GM18873 (cell line): ENCODE data around the gene ZNF488.
"Not testable (repeated sequence)": the region's sequence is repeated elsewhere in the genome, so short reads cannot be mapped to it uniquely, and the experiment has no call there.

Experiments used
- ATAC-seq: cut with Tn5 transposase; IDR thresholded peaks from one replicate; pipeline ENCODE4 v1.9.1; 2021; ENCODE audit warnings: mild to moderate bottlenecking, moderate library complexity, moderate number of reproducible peaks; ENCODE audit not compliant: unreplicated experiment, low FRiP score

Gene ZNF488

GRCh38 chr10:47384148-47384921 lies at the start of gene ZNF488:
Gene ZNF488 (minus strand): TSS chr10:47384293. CDS start chr10:47368829, 15,464 bp downstream.
- ATAC-seq, result peak; percentile 74

GRCh38 chr10:47425813-47426419 lies 41.8 kb upstream of the ZNF488 start:
- ATAC-seq, result no peak

GRCh38 chr10:47424231-47424630 lies 40.1 kb upstream of the ZNF488 start:
- no peak for ATAC-seq

- no peak for ATAC-seq
Observed at GRCh38 chr10:47423476-47423875, 39.4 kb upstream of the ZNF488 start.

- no peak for ATAC-seq
Observed at GRCh38 chr10:47421057-47421952, 37.2 kb upstream of the ZNF488 start.

- ATAC-seq, result no peak
Observed at GRCh38 chr10:47420305-47421056, 36.4 kb upstream of the ZNF488 start.

GRCh38 chr10:47419421-47419820 lies 35.3 kb upstream of the ZNF488 start:
- ATAC-seq, result no peak

- no peak for ATAC-seq
Observed at GRCh38 chr10:47418966-47419365, 34.9 kb upstream of the ZNF488 start.

- no peak for ATAC-seq
Observed at GRCh38 chr10:47418321-47418720, 34.2 kb upstream of the ZNF488 start.

- not testable (repeated sequence) for ATAC-seq
Observed at GRCh38 chr10:47416305-47417218, 32.5 kb upstream of the ZNF488 start.

- no peak for ATAC-seq
Observed at GRCh38 chr10:47415520-47416304, 31.6 kb upstream of the ZNF488 start.

GRCh38 chr10:47414752-47415519 lies 30.8 kb upstream of the ZNF488 start:
- ATAC-seq, result no peak

- ATAC-seq, result no peak
Observed at GRCh38 chr10:47414227-47414592, 30.1 kb upstream of the ZNF488 start.

GRCh38 chr10:47413531-47414226 lies 29.6 kb upstream of the ZNF488 start:
- ATAC-seq, result no peak

- ATAC-seq, result no peak
Observed at GRCh38 chr10:47412869-47413268, 28.8 kb upstream of the ZNF488 start.

GRCh38 chr10:47412177-47412730 lies 28.2 kb upstream of the ZNF488 start:
- ATAC-seq, result no peak

GRCh38 chr10:47410862-47411261 lies 26.8 kb upstream of the ZNF488 start:
- no peak for ATAC-seq
